Lower leg skin (tissue), 3 donors: Measurements from ENCODE around the gene SLC47A2.

Source experiments
- CTCF ChIP-seq, 3 donors: fragments of 450-650 bp; IDR thresholded peaks; one replicate each; pipeline ENCODE4 v1.5.1; 2016; ENCODE audit warnings: antibody characterized with exemption in 3 of 3, mild to moderate bottlenecking in 3 of 3, moderate library complexity in 2 of 3
- POLR2A ChIP-seq, 2 donors: fragments of 450-650 bp; IDR thresholded peaks; one replicate each; pipeline ENCODE4 v1.6.1; 2016 to 2017; ENCODE audit warnings: antibody characterized with exemption in 2 of 2, mild to moderate bottlenecking in 1 of 2, moderate library complexity in 1 of 2

GRCh38 chr17:19652595-19652994 lies 63.8 kb downstream of the SLC47A2 start:
- TF ChIP-seq CTCF (IDR thresholded peaks at IDR 0.05) (no peak), POLR2A (IDR thresholded peaks at IDR 0.05) (no peak)
